Smooth muscle cell (in vitro differentiated cells): Measurements from ENCODE around the gene MYBPHL. TPM values are rescaled to one million over a fixed set of nuclear protein-coding genes. Genes with fewer than 3 reads are reported as not detected.

Experiments used
- DNase-seq: peaks from one replicate; lab custom pipeline; 2025; ENCODE audit not compliant: unreplicated experiment; lab: John Stamatoyannopoulos, UW
- H2AFZ ChIP-seq: fragments of 200-600 bp; sonication (generic); 2 replicates; pipeline ENCODE4 v1.6.0; 2016; ENCODE audit warnings: antibody characterized with exemption, low read depth, mild to moderate bottlenecking
- H3F3A ChIP-seq: fragments of 200-600 bp; sonication (generic); 2 replicates; pipeline ENCODE4 v1.6.0; 2017; ENCODE audit warnings: antibody characterized with exemption, low read depth
- H3K27ac ChIP-seq: fragments of 200-600 bp; sonication (generic); 2 replicates; pipeline ENCODE4 v1.5.1; 2016; ENCODE audit warnings: low read depth, mild to moderate bottlenecking
- H3K27me3 ChIP-seq: fragments of 200-600 bp; sonication (generic); 2 replicates; pipeline ENCODE4 v1.6.1; 2016; ENCODE audit warnings: low read depth, mild to moderate bottlenecking
- H3K36me3 ChIP-seq: fragments of 200-600 bp; sonication (generic); 2 replicates; pipeline ENCODE4 v1.5.1; 2016; ENCODE audit warnings: low read depth
- H3K4me1 ChIP-seq: fragments of 200-600 bp; sonication (generic); 2 replicates; pipeline ENCODE4 v1.5.1; 2016; ENCODE audit warnings: low read depth
- H3K4me2 ChIP-seq: fragments of 200-600 bp; sonication (generic); 2 replicates; pipeline ENCODE4 v1.6.0; 2016; ENCODE audit warnings: mild to moderate bottlenecking
- H3K4me3 ChIP-seq: fragments of 200-600 bp; sonication (generic); 2 replicates; pipeline ENCODE4 v1.5.1; 2016; ENCODE audit warnings: mild to moderate bottlenecking
- H3K79me2 ChIP-seq: fragments of 200-600 bp; sonication (generic); 2 replicates; pipeline ENCODE4 v1.6.0; 2016; ENCODE audit warnings: low read depth, mild to moderate bottlenecking
- H3K9ac ChIP-seq: fragments of 200-600 bp; sonication (generic); 2 replicates; pipeline ENCODE4 v1.6.0; 2016; ENCODE audit warnings: low read depth
- H3K9me3 ChIP-seq: fragments of 200-600 bp; sonication (generic); replicated peaks from 2 replicates; pipeline ENCODE4 v1.5.1; 2016; ENCODE audit warnings: low read depth
- H4K20me1 ChIP-seq: fragments of 200-600 bp; sonication (generic); 2 replicates; pipeline ENCODE4 v1.6.0; 2016; ENCODE audit warnings: low read depth
- WGBS: methylation state at CpG from one replicate; pipeline ENCODE4 v1.1.7; 2016; ENCODE audit warnings: low lambda C conversion rate; 5-methylcytosine and 5-hydroxymethylcytosine counted together
- polyA plus RNA-seq: library from polyadenylated mRNA; unstranded; fragments of >200 nt; fragmentation: Nextera tagmentation; extraction: Ambion mirVana; gene quantifications from 2 replicates; pipeline ENCODE4 v1.2.1, GENCODE V29; 2016
- total RNA-seq: library from RNA; depleted of rRNA; stranded (reverse); fragments of >200 nt; gene quantifications from 2 replicates; pipeline ENCODE4 v1.2.3, GENCODE V29; 2014
- TF ChIP-seq, protein P1 (sequence below): fragments of 200-600 bp; sonication (generic); IDR thresholded peaks from 2 replicates; pipeline ENCODE4 v1.5.1; 2017; ENCODE audit warnings: borderline replicate concordance, mild to moderate bottlenecking, antibody characterized with exemption; ENCODE audit not compliant: insufficient read depth, poor library complexity, severe bottlenecking

Gene MYBPHL
- total and polyA plus RNA-seq, 2 experiments from 2014 or later, result not detected

DNA sequence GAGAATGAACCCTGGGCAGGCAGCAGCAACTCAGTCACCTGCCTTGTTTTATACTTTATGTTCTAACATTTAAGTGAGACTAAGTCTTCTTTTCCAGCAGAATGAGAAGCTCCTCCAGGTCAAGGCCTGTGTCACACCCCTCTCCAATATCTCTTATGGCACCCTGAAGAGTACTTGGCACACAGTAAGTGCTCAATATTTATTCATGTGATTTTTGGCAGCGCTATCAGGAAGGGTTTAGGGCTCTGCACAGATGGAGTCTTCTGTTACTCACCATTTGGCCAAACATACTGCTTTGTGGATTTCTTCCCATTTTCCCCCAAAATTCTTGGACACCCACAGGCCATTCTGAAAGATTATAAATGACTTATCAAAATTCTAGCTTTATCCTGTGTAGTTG, 43.8 kb upstream of the MYBPHL start:
- H3F3A ChIP-seq, result no peaks in the 10 kb centered on the region
- no peak overlapping the region for H3K4me2 ChIP-seq
- H3K4me3 ChIP-seq, result no peak overlapping the region
- H3K9ac ChIP-seq, result no peak overlapping the region
- DNase-seq, result no peak
- H3K27me3 ChIP-seq, result no peaks in the 10 kb centered on the region
- TF ChIP-seq, protein P1, sequence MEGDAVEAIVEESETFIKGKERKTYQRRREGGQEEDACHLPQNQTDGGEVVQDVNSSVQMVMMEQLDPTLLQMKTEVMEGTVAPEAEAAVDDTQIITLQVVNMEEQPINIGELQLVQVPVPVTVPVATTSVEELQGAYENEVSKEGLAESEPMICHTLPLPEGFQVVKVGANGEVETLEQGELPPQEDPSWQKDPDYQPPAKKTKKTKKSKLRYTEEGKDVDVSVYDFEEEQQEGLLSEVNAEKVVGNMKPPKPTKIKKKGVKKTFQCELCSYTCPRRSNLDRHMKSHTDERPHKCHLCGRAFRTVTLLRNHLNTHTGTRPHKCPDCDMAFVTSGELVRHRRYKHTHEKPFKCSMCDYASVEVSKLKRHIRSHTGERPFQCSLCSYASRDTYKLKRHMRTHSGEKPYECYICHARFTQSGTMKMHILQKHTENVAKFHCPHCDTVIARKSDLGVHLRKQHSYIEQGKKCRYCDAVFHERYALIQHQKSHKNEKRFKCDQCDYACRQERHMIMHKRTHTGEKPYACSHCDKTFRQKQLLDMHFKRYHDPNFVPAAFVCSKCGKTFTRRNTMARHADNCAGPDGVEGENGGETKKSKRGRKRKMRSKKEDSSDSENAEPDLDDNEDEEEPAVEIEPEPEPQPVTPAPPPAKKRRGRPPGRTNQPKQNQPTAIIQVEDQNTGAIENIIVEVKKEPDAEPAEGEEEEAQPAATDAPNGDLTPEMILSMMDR, result no peak
- H2AFZ ChIP-seq, result no peak overlapping the region
- no peaks in the 10 kb centered on the region for H3K9me3 ChIP-seq
- peaks cover 9% of the 10 kb centered on the region for H3K4me1 ChIP-seq
- no peaks in the 10 kb centered on the region for H3K79me2 ChIP-seq
- WGBS, result 91% methylated on average over 1 of the region's 1 CpG
- H3K36me3 ChIP-seq, result no peaks in the 10 kb centered on the region
- H3K27ac ChIP-seq, result no peak overlapping the region
- H4K20me1 ChIP-seq, result no peaks in the 10 kb centered on the region

DNA sequence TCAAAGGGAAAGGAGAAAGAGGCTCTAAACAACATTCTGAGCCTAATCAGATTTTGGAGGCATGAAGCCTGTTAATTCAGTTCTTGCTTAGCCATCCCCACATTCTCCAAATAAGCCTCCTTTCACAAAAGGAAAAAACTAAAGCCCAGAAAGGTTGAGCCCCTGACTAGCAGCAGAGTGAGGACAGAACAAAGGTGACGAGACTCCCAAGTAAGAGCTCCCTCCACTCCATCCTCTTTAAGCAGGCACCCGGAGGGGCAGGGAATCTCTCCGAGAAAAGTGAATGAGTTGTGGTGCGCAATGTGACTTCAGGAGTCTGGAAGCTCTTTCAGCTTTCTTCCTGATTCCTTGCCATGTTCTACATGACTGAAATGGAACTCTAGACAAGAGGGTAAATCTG, 43.4 kb upstream of the MYBPHL start:
- no peak overlapping the region for H3K4me2 ChIP-seq
- no peak overlapping the region for H3K27ac ChIP-seq
- no peaks in the 10 kb centered on the region for H3K27me3 ChIP-seq
- H3K9ac ChIP-seq, result no peak overlapping the region
- 92% methylated on average over 4 of the region's 4 CpGs for WGBS
- H3K9me3 ChIP-seq, result no peaks in the 10 kb centered on the region
- H3F3A ChIP-seq, result no peaks in the 10 kb centered on the region
- peaks cover 9% of the 10 kb centered on the region for H3K4me1 ChIP-seq
- TF ChIP-seq, protein P1, result no peak
- H2AFZ ChIP-seq, result no peak overlapping the region
- peaks cover 3% of the 10 kb centered on the region for H3K36me3 ChIP-seq
- no peak overlapping the region for H3K4me3 ChIP-seq
- no peaks in the 10 kb centered on the region for H3K79me2 ChIP-seq
- no peaks in the 10 kb centered on the region for H4K20me1 ChIP-seq
- DNase-seq, result no peak

DNA sequence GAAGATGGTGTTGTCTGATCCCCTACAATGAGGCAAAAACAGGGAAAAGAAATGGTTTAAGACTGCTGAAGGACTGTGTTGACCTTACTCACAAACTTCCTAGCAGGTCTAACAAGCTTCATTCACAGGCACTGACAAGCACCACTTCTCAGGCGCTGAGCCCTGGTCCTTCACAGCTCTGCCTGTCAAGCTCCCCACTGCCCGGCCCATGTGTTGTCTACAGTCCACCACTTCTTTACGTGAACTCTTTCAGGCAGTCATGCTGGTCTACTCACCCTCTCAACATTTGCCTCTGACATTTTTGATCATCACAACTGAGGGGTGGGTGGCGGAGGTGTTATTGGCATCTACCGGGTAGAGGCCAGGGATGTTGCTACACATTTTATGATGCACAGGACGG, 40.7 kb upstream of the MYBPHL start:
- TF ChIP-seq, protein P1, result no peak
- WGBS, result 92% methylated on average over 6 of the region's 6 CpGs
- no peak for DNase-seq
- Histone ChIP-seq H3K4me3 (no peak overlapping the region), H2AFZ (no peak overlapping the region), H3K4me2 (no peak overlapping the region), H3K4me1 (peaks cover 7% of the 10 kb centered on the region), H4K20me1 (no peaks in the 10 kb centered on the region), H3K36me3 (peaks cover 3% of the 10 kb centered on the region), H3K27ac (no peak overlapping the region), H3K79me2 (no peaks in the 10 kb centered on the region), H3K9ac (no peak overlapping the region), H3K9me3 (no peaks in the 10 kb centered on the region), H3K27me3 (no peaks in the 10 kb centered on the region), H3F3A (no peaks in the 10 kb centered on the region)
